Dedifferentiated amniotic fluid mesenchymal stem cell (primary cell): ENCODE data around the gene RAB11FIP5.
"Not testable (repeated sequence)": the region's sequence is repeated elsewhere in the genome, so short reads cannot be mapped to it uniquely, and the experiment has no call there.

ENCODE experiments used
- DNase-seq: peaks from one replicate; pipeline ENCODE4 v3.0.0-alpha.2; 2016; ENCODE audit errors: extremely low spot score

The RAB11FIP5 gene

DNA sequence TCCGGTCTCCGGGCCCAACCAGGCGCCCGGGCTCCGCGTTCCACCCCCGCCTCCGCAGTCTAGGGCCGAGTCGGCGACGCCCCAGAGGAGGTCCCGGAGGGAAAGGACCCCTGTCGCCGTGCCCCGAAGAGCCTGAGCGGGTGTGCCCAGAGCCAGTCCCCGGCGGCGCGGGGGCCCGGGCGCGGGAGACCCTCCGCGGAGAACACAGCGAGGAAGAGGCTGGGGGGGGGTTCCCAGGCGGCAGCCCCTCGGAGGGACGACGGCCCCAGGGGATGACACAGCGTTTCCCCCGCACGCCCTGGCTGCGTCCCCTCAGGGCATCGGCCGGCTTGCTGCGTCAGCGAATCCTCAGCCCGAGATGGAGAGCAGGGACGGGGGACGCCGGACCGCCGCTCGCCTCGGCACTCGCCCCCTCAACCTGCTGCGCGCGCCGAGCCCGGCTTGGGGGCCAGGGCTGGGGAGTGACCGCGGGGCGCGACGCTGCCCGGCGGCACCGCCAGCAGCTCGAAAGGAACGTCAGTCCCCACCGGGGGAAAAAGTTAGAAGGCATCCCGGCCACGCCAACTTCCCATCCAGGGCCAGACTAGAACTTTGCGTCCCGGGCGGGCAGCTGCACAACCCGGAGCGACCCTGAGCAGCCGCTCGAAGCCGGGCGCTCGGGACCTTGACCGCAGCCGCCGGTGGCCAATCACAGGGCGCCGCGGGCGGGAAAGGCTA is 41.9 kb downstream of the RAB11FIP5 start:
- no peak for DNase-seq

DNA sequence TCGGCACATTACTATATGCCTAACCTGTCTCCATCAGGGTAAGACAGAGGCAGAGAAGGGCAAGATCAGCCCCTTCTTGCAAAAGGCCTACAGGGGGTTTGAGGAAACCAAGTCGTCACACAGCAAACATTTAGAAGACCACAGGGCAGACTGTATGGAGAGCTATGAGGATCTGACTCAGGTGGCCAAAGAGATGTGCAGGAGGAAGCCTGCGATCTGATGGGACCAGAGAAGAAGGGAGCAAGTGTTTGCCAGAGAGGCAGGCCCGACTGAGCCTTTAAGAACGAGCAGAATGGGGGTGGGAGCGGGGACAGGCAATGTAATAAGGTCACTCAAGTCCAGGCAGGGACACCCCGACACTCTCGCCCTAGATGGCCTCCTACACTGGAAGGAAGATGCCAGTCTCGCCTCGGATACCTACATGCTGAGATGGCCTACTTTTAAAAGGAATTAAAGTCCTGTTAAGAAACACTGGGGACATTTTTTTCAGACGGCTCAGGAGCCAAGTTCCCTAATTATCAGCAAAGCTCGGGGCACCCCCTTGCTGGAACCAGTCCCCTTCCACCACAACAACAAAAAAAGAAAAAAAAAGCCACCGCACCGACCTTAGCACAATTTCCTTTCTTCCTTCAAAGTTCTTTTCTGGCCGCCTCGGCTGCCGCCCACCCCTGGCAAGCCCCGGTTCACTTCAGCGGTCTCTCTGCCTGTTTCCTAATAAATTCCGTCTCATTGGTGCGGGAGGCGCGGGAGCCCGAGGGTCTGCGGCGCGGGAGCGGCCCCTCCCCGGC is 42.7 kb downstream of the RAB11FIP5 start:
- DNase-seq, result no peak

DNA sequence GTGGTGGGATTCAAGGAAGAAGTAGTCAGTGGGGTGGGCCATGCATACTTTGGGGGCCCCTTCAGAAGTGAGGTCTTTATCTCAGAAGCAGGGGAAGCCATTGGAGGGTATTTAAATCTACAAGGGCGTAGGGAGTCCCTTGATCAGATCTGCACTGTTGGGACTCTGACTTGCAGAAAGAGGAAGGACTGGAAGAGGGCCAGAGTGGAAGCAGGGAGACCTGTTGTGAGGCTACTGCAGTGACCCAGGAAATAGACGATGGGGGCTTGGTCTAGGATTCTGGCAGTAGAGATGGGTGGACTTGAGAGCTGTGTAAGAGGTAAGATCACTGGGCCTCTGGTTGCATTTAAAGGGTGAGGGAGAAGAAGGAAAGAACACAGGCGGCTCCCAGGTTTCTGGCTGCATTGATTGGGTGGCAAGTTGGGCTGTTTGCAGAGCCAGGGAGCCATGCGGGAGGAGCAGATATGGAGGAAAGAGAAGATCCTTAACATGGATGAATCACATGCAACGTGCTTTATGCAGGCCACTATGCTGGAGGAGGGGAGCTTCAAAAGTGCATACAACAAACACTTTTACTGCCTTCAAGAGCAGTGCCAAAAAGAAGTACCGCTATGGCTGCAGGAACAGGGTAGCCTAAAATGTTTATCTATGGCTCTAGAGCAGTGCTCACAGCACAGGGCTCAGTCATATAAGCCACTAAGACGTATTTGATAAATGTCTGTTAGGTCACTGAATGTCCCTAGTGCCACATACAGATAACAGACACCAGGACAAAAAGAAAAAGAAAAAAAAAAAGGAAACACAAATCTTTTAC is 43.5 kb downstream of the RAB11FIP5 start:
- DNase-seq, result no peak

DNA sequence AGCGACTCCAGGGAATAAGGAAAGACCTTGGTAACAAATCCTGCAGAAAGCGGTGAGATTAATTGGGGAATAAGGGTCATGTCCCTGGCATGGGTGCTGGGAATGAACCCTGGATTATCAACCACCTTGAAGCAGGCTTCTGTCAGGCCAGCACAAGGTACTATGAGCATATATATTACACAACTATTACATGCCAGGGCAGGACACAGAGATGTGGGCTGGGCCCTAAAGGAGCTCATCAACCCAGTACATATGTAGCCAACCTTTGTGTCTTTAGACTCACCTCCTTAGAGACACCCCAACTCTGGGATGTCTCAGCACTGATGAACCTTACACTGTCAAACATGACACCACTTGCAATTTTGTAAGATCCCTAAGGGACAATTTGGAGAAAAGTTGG is 44.6 kb downstream of the RAB11FIP5 start:
- DNase-seq, result no peak

DNA sequence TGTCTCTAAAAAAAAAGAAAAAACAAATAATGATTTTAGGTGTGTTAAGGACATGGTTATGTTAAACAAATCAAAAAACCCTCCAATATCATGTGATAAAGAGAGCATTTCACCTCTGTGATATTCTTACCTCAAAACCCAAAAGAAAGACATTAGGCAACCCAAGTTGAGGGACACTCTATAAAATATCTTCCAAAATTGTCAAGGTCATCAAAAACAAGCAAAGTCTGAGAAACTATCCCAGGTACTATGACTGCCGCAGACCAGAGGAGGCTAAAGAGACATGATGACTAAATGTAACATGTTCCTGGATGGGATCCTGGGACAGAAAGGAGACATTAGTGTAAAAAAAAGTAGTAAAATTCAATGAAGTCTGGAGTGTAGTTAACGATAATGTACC is 45.7 kb downstream of the RAB11FIP5 start:
- no peak for DNase-seq

DNA sequence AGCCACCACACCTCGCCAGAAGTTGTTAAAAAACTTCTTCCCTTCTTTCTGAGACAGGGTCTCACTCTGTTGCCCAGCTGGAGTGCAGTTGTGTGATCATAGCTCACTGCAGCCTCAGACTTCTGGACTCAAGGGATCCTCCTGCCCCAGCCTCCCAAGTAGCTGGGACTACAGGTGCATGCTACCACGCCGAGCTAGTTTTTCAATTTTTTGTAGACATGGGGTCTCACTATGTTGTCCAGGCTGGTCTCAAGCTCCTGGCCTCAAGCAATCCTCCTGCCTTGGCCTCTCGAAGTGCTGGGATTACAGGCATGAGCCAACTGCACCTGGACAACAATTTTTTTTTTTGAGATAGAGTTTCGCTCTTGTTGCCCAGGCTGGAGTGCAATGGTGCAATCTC is 47.7 kb downstream of the RAB11FIP5 start:
- not testable (repeated sequence) for DNase-seq

DNA sequence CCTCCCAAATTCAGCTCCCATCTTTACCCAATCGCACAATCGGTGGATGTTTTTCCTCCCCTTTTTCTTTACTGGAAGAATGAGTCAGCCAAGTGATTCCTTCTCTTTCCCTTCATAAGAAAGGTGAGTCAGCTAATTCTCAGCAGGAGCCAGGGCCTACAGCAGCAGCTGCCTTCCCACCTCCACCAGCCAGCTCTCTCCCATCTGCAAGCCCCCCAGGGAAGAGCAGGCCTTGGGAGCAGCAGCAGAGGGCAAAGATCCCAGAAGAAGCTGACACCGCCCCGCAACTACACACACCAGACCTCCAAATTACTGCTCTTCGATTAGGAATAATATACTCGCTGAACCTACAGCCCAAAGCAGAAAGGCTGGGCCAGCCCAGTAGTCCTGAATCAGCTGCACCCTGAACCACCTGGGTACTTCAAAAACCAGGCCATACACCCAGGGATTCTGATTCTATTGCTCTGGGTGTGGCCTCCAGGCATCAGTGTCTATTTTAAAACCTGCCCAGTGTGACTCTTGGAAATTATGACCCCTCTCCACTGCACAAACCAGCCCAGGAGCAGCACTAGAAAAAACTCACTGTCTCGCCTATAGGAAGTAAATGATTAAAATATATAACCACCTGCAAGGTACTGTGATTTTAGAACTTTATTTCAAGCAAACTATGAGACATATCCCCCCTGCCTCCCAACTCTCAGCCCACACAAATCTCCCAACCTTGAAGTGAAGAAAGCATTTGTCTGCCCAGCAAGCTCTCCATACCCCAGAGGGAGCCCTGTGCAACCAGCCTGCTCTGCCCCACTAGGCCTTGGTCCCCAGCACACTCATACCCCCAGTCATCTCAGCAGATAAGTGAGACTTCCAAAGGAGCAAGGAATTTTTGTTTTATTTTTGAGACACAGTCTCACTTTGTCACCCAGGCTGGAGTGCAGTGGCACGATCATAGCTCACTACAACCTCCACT is 48.6 kb downstream of the RAB11FIP5 start:
- DNase-seq, result peak; percentile 63

DNA sequence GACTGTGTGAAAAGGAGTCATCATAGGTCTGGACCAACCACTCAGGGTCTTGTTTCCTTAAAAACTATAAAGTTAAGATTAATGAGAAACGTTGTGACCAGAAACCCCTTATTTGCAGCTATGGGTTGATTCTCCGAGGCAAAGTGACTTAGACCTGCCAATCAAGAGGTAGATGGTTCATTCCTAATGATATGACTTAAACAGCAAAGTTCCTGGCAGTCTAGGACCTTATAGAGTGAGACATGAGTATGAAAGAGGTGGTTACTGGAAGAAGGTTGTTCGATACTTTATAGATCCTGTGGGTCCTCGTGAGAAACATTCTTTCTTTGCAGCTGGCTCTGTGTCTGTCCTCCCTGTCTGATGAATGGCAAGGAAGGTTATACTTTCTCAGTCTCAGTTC is 49.3 kb downstream of the RAB11FIP5 start:
- no peak for DNase-seq

DNA sequence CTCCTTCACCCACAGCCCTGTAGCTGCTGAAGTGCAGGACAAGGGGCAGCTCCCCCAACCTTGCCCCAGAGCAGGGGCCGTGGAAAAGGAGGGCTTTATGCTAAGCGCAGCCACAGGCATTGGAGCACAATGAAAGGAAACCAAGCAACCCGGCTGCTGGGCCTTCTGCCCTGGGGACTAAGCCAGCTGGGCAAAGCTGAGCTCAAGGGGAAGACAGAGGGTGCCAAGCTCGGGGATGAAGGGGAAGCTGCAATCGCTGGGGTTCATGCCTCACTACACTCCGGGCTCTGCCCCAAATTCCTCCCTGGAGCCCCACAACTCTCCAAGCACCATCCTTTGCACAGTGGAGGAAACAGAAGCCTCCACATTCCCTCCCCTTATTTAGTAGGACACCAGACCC is 53.6 kb downstream of the RAB11FIP5 start:
- DNase-seq, result no peak

DNA sequence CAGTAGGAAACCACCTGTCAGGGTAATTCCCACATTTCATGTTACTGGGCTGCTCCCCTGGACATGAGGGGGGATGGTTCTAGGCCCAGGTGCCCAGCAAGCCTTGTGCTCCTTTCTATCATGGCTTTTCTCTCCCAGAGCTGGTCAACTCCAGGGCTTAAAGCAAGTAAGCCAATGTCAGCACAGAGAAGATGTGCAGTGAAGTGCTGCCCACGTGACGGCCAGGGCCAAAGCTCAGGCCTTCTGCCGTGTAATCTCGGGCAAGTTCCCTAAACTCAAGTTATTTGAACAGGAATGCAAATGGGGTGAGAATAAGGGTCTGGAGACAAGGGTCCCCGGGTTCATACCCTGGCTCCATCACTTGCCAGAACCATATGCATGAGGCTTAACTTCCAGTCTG is 57.8 kb downstream of the RAB11FIP5 start:
- no peak for DNase-seq

DNA sequence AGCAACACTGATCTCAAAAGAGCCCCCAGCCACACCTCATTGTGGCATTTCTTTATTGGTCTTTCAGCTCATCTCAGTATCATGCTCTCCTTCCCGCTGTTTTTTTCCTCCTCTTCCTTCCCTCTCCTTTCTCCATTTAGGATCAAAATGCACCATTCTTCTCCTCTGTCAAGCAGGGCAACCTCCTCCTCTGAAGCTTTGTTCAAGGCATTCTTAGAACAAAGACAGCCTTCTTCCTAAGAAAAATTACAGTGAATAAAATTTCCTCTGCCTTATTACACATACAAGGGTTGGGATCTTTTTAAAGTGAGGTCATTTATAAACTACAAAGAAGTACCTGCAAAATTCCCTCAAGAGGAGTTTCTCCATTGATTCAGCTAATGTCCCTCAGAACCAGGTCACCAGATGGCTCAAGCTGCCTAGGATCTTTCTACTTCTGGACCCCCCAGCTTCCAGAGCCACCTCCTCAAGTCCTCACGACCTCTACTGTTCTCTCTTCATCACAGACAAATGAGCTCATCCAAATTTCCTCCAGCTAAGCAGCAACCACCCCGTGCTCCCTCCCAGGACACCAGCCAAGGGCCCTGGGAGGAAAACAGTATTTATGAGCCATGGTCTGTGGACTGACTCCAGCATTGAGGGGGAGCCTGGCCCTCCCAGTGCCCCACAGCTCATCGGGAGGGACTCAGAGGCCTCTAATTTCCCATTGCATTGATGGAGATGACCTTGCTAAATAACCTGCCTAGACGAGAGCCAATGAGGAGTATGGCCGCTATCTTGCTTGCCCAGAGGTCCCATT is 59.2 kb downstream of the RAB11FIP5 start:
- no peak for DNase-seq

DNA sequence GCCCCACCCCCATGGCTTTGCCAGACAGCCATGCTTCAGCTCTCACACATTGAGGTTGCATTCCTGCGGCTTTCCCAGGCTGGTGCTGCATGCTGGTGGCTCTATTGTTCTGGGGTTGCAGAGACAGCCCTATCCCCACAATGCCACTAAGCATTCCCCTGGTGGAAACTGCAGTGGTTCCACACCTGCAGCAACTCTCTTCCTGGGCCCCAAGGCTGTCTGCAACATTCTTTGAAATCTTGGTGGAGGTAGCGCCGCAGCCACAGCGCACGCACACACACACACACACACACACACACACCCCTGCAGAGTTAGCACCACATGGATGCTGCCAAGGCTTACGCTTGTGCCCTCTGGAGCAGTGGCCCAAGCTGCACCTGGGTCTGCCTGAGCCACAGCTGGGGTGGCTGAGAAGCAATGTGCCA is 62.6 kb downstream of the RAB11FIP5 start:
- no peak for DNase-seq

DNA sequence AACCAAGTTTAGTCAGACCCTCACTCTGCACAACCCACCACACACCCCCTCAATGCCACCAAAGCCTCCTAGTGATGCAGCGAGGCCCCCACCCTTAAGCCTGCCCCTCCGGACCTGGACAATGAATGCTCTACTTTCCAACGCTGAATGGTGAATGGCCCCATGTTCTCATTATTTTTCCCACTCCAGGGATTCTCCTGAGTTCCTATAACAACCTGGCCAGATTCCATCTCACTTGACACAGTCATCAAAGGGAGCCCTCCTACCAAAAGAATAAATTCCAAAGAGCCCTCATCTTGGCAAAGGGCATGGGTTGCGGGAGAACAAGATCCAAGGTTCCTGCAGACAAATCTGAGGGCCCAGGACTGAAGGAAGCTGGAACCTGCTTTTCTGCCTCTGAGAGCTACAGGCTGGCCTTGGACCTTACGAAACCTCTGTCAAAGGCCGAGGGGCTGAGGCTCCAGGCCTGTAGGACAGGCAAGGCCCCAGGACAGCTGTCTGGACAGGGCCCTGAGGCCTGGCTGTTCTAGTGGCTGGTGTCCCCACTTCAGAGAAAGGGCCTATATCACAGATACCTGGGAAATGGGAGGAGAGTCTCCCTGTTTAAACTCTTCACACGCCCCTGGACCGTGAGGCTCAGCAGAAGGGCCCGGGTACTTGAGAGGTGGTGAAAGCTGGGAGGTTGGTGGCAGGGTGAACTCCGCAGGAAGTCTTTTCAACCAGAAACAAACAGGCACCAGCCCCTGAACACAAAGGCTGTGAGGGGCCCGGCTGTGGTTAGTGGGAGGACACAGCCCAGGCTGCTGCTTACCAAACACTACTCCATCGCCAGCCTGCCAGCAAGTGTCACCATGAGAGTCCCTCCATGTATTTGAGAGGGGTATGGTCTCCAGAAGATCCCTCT is 68.6 kb downstream of the RAB11FIP5 start:
- DNase-seq, result no peak

DNA sequence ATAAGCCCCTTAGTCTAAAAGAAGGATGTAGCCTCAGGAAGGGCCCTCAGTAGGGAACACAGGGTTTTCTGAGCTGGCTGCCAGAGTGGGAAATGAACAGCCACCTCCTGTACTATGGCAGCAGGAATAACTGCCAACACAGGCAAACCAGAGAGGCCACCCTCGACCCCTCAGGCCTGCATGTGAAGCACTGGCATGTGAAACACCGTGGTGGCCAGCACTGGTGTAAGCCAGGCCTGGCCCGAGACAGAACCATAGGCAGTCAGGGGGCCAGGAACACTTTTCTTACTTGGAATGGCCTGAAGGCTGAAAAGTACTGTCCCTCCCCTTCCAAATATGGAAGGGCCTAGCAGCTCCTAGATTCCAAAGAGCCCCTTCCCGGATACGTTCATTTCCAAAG is 69.5 kb downstream of the RAB11FIP5 start:
- no peak for DNase-seq

DNA sequence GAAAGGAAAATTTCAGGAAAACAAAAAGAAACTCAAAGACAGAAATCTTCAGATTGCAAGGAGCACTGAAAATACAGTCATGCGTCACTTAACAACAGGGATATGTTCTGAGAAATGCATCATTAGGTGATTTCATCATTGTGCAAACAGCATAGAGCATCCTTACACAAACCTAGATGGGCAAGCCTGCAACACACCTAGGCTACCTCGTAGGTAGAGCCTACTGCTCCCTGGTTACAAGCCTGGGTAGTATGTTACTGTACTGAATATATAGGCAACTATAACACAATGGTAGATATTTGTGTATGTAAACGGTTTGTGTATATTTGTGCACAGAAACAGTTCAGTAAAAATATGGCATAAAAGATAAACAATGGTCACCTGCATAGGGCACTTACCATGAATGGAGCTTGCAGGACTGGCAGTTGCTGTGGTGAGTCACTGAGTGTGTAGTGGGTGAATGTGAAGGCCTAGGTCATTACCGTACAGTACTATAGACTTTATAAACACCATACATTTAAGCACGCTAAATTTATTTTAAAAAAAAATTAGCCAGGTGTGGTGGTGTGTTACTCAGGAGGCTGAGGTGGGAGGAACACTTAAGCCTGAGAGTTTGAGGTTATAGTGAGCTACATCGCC is 74.7 kb downstream of the RAB11FIP5 start:
- DNase-seq, result no peak

DNA sequence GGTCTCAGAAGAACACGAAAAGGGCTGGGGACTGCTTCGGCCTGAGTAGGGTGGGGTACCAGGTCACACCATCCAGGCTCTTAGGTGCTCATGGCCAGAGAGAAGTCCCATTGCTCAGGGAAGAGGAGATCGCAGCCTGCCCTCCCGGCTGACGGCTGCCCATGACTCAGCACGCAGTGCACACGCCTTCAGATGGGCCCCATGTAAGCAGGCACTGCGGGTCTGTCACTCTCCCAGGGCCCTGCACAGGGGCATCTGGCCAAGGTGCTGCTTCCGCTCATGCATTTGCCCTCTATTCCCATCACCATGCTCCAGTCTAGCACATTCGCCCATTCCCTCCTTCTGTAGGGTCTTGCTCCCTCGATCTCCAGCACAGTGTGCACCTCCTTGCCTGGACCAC is 76.0 kb downstream of the RAB11FIP5 start:
- DNase-seq, result no peak

DNA sequence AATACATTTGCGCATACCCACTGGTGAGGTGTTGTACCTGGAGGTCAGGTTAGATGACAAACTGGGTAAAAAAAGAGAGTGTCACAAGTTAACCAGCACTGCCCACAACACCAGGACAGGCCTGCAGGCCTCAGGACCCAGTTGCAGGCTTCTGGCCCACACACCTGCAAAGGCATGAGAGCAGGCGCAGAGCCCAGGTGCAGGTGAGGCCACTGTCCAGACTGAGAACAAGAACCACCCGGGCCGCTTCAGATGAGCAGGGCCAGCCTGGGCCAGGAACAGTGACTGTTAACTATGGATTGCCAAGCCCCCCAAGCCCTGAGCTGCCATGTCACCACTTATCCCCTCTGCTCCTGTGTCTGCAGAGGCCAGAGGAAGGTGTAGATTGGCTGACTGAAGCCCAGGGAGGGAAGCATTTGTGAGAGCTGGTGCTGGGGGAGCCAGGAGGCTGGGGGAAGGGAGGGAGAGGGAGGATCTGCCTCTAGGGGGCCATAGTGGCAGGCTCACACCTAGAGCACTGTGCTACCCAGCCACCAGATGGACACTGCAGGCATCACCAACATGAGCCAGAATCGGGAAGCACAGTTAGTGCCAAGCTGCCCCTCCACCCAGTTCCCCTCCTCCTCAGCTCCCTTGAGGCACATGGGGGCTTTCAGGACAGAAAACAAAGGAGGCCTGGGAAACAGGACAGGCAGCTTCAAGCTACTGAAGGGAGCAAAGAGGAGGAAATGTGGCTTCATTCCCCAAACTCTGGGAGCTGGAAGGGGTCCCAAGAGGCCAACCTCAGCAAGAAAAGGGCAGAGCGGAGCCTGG is 76.6 kb downstream of the RAB11FIP5 start:
- no peak for DNase-seq
